HAP-1 (cell line): ENCODE measurements around the gene EGR4.

Source experiments
- DNase-seq, 2 experiments: peaks; one replicate each; pipeline ENCODE4 v3.0.0-alpha.2; 2016 to 2020; ENCODE audit warnings: low spot score in 2 of 2
- H3K27me3 ChIP-seq: fragments of 250-450 bp; sonication (Bioruptor Pico); 2 replicates; pipeline ENCODE4 v1.5.1; 2020; ENCODE audit warnings: low read depth, mild to moderate bottlenecking, moderate library complexity
- H3K36me3 ChIP-seq: fragments of 250-450 bp; sonication (Bioruptor Pico); replicated peaks from 2 replicates; pipeline ENCODE4 v1.5.1; 2020; ENCODE audit warnings: mild to moderate bottlenecking
- H3K4me1 ChIP-seq: fragments of 250-450 bp; sonication (Bioruptor Pico); 2 replicates; pipeline ENCODE4 v1.5.1; 2020; ENCODE audit warnings: mild to moderate bottlenecking
- H3K4me3 ChIP-seq: fragments of 250-450 bp; sonication (Bioruptor Pico); 2 replicates; pipeline ENCODE4 v1.5.1; 2020; ENCODE audit warnings: mild to moderate bottlenecking, moderate library complexity
- H3K9me3 ChIP-seq: fragments of 250-450 bp; sonication (Bioruptor Pico); 2 replicates; pipeline ENCODE4 v1.5.1; 2020; ENCODE audit warnings: mild to moderate bottlenecking, moderate library complexity
- in situ Hi-C: fragments of 300-500 bp; cut with MboI; formaldehyde crosslinking; loops from 3 replicates; pipeline ENCODE4 v1.14.3; 2020; ENCODE audit warnings: low sequenced_read_pairs, inconsistent platforms, mixed read lengths

Gene EGR4

DNA sequence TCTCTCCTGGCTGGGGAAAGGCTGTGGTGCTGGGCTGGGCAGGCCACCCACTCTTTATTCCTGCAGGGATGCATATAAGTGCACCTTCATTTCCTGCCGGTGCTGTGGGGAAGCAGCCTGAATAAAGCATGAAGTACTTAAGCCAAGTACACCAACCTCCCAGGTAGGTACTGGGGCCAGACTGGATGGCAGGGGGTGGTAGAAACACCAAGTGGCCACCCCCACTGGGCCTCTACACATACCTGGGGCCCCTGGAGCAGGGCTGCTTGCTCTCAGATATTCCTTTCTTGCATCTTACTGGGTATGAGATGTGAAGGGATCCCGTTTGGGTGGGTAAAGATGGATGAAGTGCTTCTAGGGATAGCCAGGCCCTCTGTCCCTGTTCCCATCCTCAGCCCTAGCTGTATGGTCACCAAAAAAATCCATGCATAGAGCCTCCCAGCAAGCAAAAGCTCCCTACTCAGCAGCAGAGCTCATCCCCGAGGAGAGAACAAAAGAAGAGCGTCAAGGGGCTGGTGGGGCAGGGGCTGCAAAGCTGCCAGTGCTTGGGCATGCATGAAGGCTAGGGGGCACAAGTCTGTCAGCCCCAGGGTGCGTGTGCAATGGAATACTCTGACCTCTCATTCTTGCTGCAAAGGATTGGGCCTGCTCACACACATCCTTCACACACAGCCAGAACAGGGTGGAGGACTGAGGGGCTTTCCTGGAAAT lies 37.3 kb downstream of the EGR4 start:
- Histone ChIP-seq H3K9me3 (no peaks in the 10 kb centered on the region), H3K4me3 (no peak overlapping the region), H3K4me1 (no peaks in the 10 kb centered on the region), H3K27me3 (no peaks in the 10 kb centered on the region), H3K36me3 (peaks cover 48% of the 10 kb centered on the region)
- in situ Hi-C loops, result no loop called here
- DNase-seq, result no peak

- Histone ChIP-seq H3K36me3 (peaks cover 56% of the 10 kb centered on the region), H3K9me3 (no peaks in the 10 kb centered on the region), H3K27me3 (no peaks in the 10 kb centered on the region), H3K4me1 (no peaks in the 10 kb centered on the region), H3K4me3 (no peak overlapping the region)
- no peak for DNase-seq
- in situ Hi-C loops, result no loop called here
These were observed 38.2 kb downstream of the EGR4 start for GRCh38 chr2:73255007-73255644.

GRCh38 chr2:73254343-73255006 lies 38.9 kb downstream of the EGR4 start:
- Histone ChIP-seq H3K27me3 (no peaks in the 10 kb centered on the region), H3K36me3 (peaks cover 56% of the 10 kb centered on the region), H3K9me3 (no peaks in the 10 kb centered on the region), H3K4me3 (no peak overlapping the region), H3K4me1 (no peaks in the 10 kb centered on the region)
- in situ Hi-C loops, result no loop called here
- DNase-seq, result no peak

- H3K27me3 ChIP-seq, result no peaks in the 10 kb centered on the region
- H3K36me3 ChIP-seq, result peaks cover 58% of the 10 kb centered on the region
- no peaks in the 10 kb centered on the region for H3K4me1 ChIP-seq
- H3K4me3 ChIP-seq, result no peak overlapping the region
- no peaks in the 10 kb centered on the region for H3K9me3 ChIP-seq
- in situ Hi-C loops, result no loop called here
- DNase-seq, result no peak
These were observed 39.4 kb downstream of the EGR4 start for GRCh38 chr2:73253901-73254300.

DNA sequence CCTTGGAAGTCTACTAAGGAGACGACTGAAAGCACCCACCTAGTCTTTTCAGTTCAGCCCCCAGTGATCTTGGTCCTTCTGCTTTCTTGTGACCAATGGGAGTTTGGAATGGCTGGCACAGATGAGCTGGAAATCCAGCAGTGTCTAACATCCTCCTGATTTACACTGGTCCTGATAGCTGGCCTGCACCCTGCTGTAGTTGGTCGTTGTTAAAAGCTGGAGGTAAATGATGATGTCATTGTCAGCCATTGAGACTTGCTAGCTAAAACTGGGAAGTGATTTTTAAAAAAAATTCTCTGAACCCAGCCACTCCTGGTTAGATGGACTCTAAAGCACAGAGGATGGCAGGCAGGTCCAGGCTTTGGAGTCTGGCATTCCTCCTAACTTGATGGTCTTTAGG lies 39.9 kb downstream of the EGR4 start:
- Histone ChIP-seq H3K4me1 (no peaks in the 10 kb centered on the region), H3K9me3 (no peaks in the 10 kb centered on the region), H3K27me3 (no peaks in the 10 kb centered on the region), H3K36me3 (peaks cover 59% of the 10 kb centered on the region), H3K4me3 (no peak overlapping the region)
- in situ Hi-C loops, result no loop called here
- no peak for DNase-seq

DNA sequence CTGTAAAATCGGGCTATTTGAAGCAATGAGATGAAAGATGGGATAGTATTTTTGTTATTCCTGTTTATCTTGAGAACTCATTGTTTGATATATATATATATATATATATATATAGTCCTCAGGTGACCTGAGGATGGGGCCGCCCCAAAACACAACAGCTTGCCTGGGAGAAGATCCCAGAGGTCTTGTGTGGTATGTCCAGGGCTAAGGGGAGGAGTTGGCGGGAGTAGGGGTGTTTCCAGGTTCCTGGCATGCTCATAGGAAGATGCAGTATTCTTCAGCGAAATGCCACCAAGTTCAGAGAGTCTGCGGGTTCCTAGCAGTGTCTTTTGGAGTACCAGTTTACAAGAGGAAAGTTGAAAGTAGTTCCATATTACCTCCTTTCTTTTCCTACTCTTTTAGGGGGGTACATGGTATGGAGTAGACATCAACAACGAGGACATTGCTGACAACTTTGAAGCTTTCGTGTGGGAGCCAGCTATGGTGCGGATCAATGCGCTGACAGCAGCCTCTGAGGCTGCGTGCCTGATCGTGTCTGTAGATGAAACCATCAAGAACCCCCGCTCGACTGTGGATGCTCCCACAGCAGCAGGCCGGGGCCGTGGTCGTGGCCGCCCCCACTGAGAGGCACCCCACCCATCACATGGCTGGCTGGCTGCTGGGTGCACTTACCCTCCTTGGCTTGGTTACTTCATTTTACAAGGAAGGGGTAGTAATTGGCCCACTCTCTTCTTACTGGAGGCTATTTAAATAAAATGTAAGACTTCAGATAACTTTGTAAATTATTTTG lies 40.9 kb downstream of the EGR4 start:
- Histone ChIP-seq H3K9me3 (no peaks in the 10 kb centered on the region), H3K4me3 (no peak overlapping the region), H3K27me3 (no peaks in the 10 kb centered on the region), H3K4me1 (no peaks in the 10 kb centered on the region), H3K36me3 (peaks cover 68% of the 10 kb centered on the region)
- DNase-seq, result no peak
- in situ Hi-C loops, result no loop called here

- DNase-seq, result no peak
- in situ Hi-C loops, result no loop called here
These were observed 42.2 kb downstream of the EGR4 start for GRCh38 chr2:73250872-73251846.

DNA sequence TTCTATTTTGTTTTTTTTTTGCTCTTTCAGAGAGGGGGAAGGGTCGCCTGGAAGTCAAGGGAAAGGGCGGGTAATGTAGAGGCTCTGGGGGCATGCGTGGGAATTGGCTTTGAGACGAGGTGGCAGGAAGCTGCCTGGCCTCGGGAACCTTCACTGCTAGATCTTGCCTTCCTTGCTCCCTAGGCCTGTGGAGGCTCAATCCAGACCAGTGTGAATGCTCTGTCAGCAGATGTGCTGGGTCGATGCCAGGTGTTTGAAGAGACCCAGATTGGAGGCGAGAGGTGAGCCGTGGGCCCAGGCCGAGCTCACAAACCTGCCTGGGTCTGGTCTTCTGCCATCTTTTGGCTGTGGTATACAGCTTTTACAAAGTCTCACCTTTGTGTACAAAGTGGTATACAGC lies 43.7 kb downstream of the EGR4 start:
- in situ Hi-C loops, result no loop called here
- DNase-seq, result no peak
- Histone ChIP-seq H3K36me3 (peaks cover 96% of the 10 kb centered on the region), H3K27me3 (no peaks in the 10 kb centered on the region), H3K9me3 (no peaks in the 10 kb centered on the region), H3K4me3 (no peak overlapping the region), H3K4me1 (no peaks in the 10 kb centered on the region)

More at GRCh38 chr2:73250872-73251846, 42.2 kb downstream of the EGR4 start:
- Histone ChIP-seq H3K27me3 (no peaks in the 10 kb centered on the region), H3K4me3 (no peak overlapping the region), H3K9me3 (no peaks in the 10 kb centered on the region), H3K4me1 (no peaks in the 10 kb centered on the region), H3K36me3 (peaks cover 81% of the 10 kb centered on the region)

GRCh38 chr2:73246850-73247249 lies 46.5 kb downstream of the EGR4 start:
- Histone ChIP-seq H3K4me1 (no peaks in the 10 kb centered on the region), H3K9me3 (no peaks in the 10 kb centered on the region), H3K4me3 (no peak overlapping the region), H3K27me3 (no peaks in the 10 kb centered on the region), H3K36me3 (peaks cover 100% of the 10 kb centered on the region)
- DNase-seq, result no peak
- in situ Hi-C loops, result no loop called here

GRCh38 chr2:73244580-73244979 lies 48.8 kb downstream of the EGR4 start:
- no peak for DNase-seq
- in situ Hi-C loops, result no loop called here
- Histone ChIP-seq H3K4me1 (no peaks in the 10 kb centered on the region), H3K9me3 (no peaks in the 10 kb centered on the region), H3K36me3 (peaks cover 98% of the 10 kb centered on the region), H3K27me3 (no peaks in the 10 kb centered on the region), H3K4me3 (no peak overlapping the region)

DNA sequence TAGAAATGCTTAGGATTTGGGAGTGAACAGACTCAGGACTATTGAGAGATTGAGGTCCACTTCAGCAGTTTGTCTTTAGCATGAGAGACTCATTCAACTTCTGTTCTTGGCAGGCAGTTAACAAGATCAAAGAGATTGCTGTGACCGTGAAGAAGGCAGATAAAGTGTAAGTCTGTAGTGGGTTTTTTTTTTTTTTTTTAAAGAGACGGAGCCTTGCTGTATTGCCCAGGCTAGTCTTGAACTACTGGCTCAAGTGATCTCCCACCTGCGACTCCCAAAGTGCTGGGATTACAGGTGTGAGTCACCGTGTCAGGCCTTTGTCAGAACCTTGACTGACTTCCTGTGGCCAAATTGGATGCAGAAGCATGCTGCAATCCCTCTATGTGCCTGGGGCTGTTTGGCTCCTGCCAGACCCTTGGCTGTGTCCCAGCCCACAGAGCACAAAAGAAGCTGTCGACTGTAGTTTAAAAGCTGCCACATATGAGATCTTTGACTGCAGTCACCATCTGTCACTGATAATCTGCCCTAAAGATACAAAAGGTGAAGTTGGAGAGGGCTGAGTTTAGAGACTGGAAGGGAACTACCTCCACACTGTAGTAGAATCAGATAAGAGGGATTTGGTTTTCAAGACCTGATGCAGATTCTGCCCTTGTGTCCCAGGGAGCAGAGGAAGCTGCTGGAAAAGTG lies 49.3 kb downstream of the EGR4 start:
- Histone ChIP-seq H3K36me3 (peaks cover 98% of the 10 kb centered on the region), H3K9me3 (no peaks in the 10 kb centered on the region), H3K4me1 (no peaks in the 10 kb centered on the region), H3K27me3 (no peaks in the 10 kb centered on the region), H3K4me3 (no peak overlapping the region)
- peak; percentile 23 to 64 for DNase-seq
- in situ Hi-C loops, result no loop called here
